Activated CD8-positive, alpha-beta memory T cell treated with anti-CD3 and anti-CD28 coated beads for 36 hours (primary cell): ENCODE measurements around the gene PRDM5. TPM values are rescaled to one million over a fixed set of nuclear protein-coding genes. Genes with fewer than 3 reads are reported as not detected.
"Not testable (repeated sequence)": the region's sequence is repeated elsewhere in the genome, so short reads cannot be mapped to it uniquely, and the experiment has no call there.

Experiments
- CTCF ChIA-PET: fragments of 350-600 bp; sonication (Branson Sonifier 250); formaldehyde crosslinking; loops from one replicate; lab custom pipeline; 2021; ENCODE audit warnings: antibody characterized with exemption; lab: Charles Lee
- POLR2A ChIA-PET: fragments of 350-600 bp; sonication (Branson Sonifier 250); formaldehyde crosslinking; loops from one replicate; lab custom pipeline; 2021; ENCODE audit warnings: antibody characterized with exemption; lab: Charles Lee
- total RNA-seq, 2 experiments: library from RNA; stranded (reverse); gene quantifications; one replicate each; pipeline ENCODE4 v1.2.3, GENCODE V29; 2021

The PRDM5 gene
- total RNA-seq, 2 experiments from 2014 or later = 0.32 to 0.48 TPM

GRCh38 chr4:120775431-120775830 lies 147.1 kb downstream of the PRDM5 start:
- ChIA-PET POLR2A (no interaction called here), CTCF (no interaction called here)

GRCh38 chr4:120773641-120774040 lies 148.9 kb downstream of the PRDM5 start:
- POLR2A ChIA-PET = no interaction called here
- CTCF ChIA-PET = no interaction called here

GRCh38 chr4:120771907-120772306 lies 150.6 kb downstream of the PRDM5 start:
- ChIA-PET CTCF (no interaction called here), POLR2A (no interaction called here)

- ChIA-PET CTCF (no interaction called here), POLR2A (no interaction called here)
Observed at GRCh38 chr4:120770897-120771296, 151.6 kb downstream of the PRDM5 start.

GRCh38 chr4:120769227-120769626 lies 153.3 kb downstream of the PRDM5 start:
- ChIA-PET CTCF (no interaction called here), POLR2A (no interaction called here)

GRCh38 chr4:120765260-120765680 lies 157.3 kb downstream of the PRDM5 start:
- CTCF ChIA-PET = no interaction called here

GRCh38 chr4:120763650-120764049 lies 158.9 kb downstream of the PRDM5 start:
- CTCF ChIA-PET = no interaction called here
- POLR2A ChIA-PET = no interaction called here

More at GRCh38 chr4:120765260-120765680, 157.3 kb downstream of the PRDM5 start:
- POLR2A ChIA-PET = no interaction called here

- ChIA-PET CTCF (no interaction called here), POLR2A (no interaction called here)
Observed at GRCh38 chr4:120761070-120761469, 161.5 kb downstream of the PRDM5 start.

- ChIA-PET CTCF (no interaction called here), POLR2A (no interaction called here)
Observed at GRCh38 chr4:120760047-120760446, 162.5 kb downstream of the PRDM5 start.

- ChIA-PET CTCF (no interaction called here), POLR2A (no interaction called here)
Observed at GRCh38 chr4:120755864-120756263, 166.7 kb downstream of the PRDM5 start.

GRCh38 chr4:120754590-120754989 lies 167.9 kb downstream of the PRDM5 start:
- CTCF ChIA-PET = no interaction called here
- POLR2A ChIA-PET = no interaction called here

- CTCF ChIA-PET = no interaction called here
- POLR2A ChIA-PET = no interaction called here
Observed at GRCh38 chr4:120753854-120754253, 168.7 kb downstream of the PRDM5 start.

- POLR2A ChIA-PET = no interaction called here
- CTCF ChIA-PET = no interaction called here
Observed at GRCh38 chr4:120750152-120750525, 172.4 kb downstream of the PRDM5 start.

- POLR2A ChIA-PET = no interaction called here
- CTCF ChIA-PET = no interaction called here
Observed at GRCh38 chr4:120749445-120750151, 172.9 kb downstream of the PRDM5 start.

- POLR2A ChIA-PET, CTCF ChIA-PET: not testable (repeated sequence)
Observed at GRCh38 chr4:120741636-120742035, 180.9 kb downstream of the PRDM5 start.

GRCh38 chr4:120736312-120736711 lies 186.2 kb downstream of the PRDM5 start:
- ChIA-PET POLR2A (no interaction called here), CTCF (no interaction called here)

GRCh38 chr4:120733968-120734367 lies 188.6 kb downstream of the PRDM5 start:
- ChIA-PET CTCF (interaction anchor here (0.6 kb wide), 1 partner anchor 94 kb away, joined by 3 read pairs; no protein-coding TSS in a partner anchor), POLR2A (no interaction called here)

- POLR2A ChIA-PET = no interaction called here
- CTCF ChIA-PET = interaction anchor here (0.6 kb wide), 1 partner anchor 95 kb away, joined by 3 read pairs; no protein-coding TSS in a partner anchor
Observed at GRCh38 chr4:120733054-120733453, 189.5 kb downstream of the PRDM5 start.

GRCh38 chr4:120731561-120731960 lies 191.0 kb downstream of the PRDM5 start:
- ChIA-PET CTCF (interaction anchor here (1.2 kb wide), 1 partner anchor 13 kb away, joined by 3 read pairs; no protein-coding TSS in a partner anchor), POLR2A (no interaction called here)

GRCh38 chr4:120730777-120731320 lies 191.7 kb downstream of the PRDM5 start:
- POLR2A ChIA-PET = no interaction called here
- CTCF ChIA-PET = interaction anchor here (1.2 kb wide), 1 partner anchor 13 kb away, joined by 3 read pairs; no protein-coding TSS in a partner anchor
